C4-2B (cell line): ENCODE measurements around the gene OR6M1.

Experiments used
- ZFX ChIP-seq: fragments of 450-650 bp; IDR thresholded peaks from 2 replicates; pipeline ENCODE4 v1.6.1; 2017
- TF ChIP-seq, protein P1 (sequence below): fragments of 450-650 bp; conservative IDR thresholded peaks from 2 replicates; pipeline ENCODE4 v1.5.1; 2017; ENCODE audit warnings: mild to moderate bottlenecking

DNA sequence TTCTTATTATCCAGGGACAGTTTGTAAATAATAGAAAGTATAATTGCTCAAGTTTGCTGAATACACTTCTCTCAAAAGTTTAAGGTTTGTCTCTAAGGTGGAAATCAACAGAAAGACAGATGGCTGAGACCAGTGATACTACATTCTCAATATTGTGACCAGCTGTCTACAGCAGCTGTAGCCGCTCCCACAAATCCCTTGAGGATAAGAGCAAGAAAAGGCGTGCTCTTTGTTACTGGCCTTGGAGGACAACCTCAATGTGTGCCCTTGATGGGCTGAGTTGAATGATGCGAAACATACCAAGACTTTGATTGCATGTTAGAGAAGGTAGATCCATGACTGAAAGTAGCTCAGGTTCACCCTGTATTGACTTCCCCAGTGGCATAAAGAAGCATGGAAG, 6.1 kb downstream of the OR6M1 start:
- TF ChIP-seq, protein P1, sequence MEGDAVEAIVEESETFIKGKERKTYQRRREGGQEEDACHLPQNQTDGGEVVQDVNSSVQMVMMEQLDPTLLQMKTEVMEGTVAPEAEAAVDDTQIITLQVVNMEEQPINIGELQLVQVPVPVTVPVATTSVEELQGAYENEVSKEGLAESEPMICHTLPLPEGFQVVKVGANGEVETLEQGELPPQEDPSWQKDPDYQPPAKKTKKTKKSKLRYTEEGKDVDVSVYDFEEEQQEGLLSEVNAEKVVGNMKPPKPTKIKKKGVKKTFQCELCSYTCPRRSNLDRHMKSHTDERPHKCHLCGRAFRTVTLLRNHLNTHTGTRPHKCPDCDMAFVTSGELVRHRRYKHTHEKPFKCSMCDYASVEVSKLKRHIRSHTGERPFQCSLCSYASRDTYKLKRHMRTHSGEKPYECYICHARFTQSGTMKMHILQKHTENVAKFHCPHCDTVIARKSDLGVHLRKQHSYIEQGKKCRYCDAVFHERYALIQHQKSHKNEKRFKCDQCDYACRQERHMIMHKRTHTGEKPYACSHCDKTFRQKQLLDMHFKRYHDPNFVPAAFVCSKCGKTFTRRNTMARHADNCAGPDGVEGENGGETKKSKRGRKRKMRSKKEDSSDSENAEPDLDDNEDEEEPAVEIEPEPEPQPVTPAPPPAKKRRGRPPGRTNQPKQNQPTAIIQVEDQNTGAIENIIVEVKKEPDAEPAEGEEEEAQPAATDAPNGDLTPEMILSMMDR: no peak
- no peak for TF ChIP-seq ZFX
